GM18502 (cell line): ENCODE measurements around the gene MRPL49.

Experiments used
- ATAC-seq: cut with Tn5 transposase; IDR thresholded peaks from one replicate; pipeline ENCODE4 v1.9.1; 2021; ENCODE audit warnings: mild to moderate bottlenecking; ENCODE audit not compliant: unreplicated experiment, poor library complexity

MRPL49 gene

DNA sequence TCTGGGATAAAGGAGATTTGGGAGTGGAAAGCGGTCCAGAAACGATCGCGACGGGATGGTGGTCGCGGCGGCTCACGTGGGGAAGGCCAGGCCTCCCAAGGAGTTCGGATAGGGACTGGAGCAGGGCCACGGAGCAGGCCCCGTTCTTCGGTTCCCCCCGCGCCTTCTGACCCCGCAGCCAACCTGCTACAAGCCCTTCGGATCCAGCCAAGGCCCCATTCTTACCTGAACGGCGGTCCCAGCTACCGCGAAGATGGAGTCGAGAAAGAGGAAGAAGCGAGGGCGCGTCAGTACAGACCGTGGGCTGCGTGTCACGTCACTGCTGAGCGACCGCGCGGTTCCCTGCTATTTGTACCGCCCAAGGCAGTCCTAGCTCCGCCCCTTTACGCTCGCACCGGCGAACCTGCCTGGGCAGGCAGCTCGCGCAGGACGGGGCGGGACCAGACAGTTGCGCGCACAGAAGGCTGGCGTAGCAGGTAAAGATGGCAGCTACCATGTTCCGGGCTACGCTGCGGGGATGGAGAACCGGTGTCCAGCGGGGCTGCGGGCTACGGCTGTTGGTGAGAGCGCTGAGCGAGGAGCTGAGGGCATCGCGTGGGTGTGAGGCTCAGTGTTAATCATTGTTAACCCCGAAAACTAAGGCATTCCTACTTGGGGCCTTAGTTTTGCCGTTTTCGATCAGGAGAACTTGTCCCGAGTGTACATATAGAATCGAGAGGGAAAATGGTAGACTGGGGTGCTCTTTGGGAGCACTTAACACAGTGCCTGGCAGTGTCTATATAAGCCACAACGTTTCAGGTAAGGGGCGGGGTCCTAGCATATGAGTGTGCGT is at the start of gene MRPL49, which contains the start of gene FAU:
Gene MRPL49, plus strand, starts transcription at position 457 of the 832 bp plus-strand sequence. Its CDS starts 26 bp downstream, at position 483.
Gene FAU, minus strand, starts transcription at position 270 of the 832 bp plus-strand sequence. CDS start 321 bp downstream, outside the sequence.
- peak; percentile 73 for ATAC-seq

DNA sequence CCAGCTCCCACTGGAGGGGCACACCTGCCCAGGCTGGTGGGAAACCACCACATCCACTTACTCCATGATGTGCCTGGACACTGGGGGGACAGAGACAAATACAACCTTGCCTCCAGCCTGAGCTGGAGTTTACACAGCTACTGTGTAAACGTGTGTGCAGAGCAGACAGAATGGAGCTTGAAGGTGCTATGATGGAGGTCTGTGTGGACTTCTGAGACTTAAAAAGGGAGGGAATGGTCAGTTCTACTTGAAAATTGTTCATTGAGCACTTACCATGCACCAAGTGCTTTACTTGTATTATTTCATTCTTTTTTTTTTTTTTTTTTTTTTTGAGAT is 49.5 kb upstream of the MRPL49 start:
- no peak for ATAC-seq

DNA sequence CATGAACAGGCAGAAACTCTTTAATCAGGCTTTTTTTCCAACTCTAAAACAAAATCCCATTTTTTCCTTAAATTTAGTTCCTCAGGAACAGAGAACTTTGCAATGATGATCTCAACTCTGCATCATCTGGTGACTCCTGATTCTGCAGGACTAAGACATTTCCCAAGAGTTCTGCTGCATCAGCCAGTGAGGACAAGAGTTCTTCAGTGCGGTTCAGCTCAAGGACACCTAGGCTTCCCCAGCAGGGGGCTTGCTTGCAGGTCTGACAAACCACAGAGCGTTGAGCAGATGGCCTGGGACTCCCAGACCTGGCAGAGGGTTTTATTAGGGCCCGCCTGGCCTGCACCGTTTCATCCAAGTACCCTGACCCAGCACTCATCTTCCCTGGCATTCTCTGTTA is 44.7 kb upstream of the MRPL49 start:
- ATAC-seq: no peak

DNA sequence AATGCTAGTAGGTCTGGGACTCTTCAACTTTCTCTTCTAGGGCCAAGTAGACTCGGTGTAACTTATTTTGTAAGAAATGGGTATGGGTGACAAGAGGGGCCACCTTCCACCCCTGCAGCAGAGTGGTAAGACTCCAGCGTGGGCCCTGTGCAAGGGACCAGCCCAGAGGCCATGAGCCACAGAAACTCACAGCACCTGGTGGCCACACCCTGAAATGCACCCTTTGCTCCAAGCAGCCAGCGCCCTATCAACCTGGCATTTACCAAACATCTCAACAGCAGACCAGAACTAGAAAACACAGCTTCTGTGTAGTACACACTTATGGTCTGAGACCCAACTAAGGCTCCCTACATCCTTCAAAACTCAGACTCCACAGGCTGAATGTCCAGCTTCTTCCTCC is 44.0 kb upstream of the MRPL49 start:
- no peak for ATAC-seq

DNA sequence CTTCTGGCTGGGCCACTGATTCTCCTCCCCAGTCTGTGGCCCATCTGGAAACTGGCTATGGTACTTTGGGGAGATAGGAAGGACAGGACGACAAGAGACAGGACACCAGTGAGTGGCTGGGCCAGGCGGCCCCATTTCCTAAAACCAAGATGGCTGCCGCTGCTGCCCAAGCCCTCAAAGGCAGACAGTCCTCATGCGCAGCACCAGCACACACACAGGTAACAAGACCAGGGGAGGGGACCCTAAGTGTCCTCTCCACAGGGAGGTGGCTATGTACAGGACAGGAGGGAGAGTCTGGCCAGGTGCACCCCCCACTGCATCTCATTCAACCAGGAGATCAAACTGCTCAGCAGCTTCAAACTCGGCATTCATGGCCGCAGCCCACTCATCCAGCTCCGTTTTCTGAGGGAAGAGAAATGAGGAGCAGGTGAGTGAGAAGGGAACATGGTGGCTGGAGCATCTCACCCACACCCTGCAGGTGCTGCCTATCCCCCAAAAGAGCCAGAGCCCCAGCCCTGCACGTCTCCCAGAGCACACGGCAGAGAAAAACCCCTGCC is 43.3 kb upstream of the MRPL49 start:
- no peak for ATAC-seq

DNA sequence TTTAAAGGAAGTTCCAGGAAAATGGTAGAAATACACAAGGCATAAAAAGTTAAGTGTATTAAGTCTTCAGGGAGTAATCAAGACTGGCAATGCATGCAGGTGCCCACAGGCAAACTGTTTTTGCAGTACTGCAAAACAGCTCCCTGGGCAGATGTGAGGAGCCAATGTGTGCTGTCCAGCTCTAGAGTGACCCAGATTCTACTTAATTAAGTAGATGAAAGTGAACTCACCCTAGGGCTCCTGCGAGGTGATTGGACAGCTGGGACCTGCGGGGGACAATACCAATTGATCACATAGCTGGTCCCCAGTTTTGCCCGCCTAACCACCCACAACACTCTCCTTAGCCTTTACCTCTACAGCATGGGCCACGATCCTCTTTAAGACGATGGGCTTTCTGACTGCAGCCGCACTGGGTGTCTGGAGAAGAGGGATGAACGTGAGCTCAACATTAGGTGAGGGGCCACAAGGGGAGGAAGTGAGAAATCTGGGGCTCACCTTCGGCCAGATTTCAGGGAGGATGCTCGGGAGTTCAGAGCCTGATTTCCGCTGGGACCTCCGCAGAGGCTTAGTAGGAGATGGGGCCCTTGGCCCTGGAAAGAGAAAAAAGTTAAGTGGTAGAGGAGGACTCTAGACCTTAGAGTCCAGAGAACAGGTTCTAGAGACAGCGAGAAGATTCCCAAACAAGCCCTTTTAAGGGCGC is 38.8 kb upstream of the MRPL49 start:
- ATAC-seq: peak; percentile 3

DNA sequence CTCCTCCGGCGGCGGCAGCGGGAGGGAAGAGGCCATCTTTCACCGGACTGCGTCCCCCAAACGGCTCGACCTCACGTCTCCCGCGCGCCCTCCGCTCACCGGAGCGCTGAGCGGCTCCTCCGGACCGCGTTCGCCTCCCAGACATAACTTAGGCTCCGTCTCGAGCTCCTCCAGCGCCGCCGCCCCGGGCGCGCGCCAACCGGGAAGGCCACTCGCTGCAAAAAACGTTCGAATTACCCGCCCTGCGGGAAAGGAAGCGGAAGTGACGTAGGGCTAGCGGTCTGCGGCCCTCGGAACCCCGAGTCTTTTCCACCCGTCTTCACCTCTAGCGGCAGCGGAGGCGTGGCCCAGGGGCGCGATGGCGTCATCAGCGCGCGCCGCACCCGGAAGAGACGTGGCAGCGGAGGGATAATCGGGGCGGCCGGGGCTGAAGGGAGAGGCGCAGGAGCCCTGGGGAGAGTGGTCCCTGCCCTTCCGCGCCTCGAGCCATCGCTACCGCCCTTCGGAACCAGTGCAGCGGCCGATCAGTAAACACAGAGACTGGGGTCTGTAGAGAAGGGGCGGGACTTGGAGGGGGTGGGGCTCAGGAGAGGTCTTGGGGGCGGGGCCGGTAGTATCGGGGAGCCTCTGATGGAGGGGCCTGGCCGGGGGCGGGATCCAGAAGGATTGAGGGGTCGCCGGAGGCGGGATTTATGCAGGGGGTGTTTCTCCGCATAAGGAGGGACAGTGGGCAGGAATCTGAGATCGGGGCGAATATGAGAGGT is 38.1 kb upstream of the MRPL49 start, which contains the start of the genes CDCA5 and ZFPL1:
Gene CDCA5, minus strand, starts transcription at position 207 of the 764 bp plus-strand sequence. Its CDS starts 62 bp downstream, at position 145.
Gene ZFPL1, plus strand, starts transcription at position 389 of the 764 bp plus-strand sequence. CDS start 477 bp downstream, outside the sequence.
- peak; percentile 80 for ATAC-seq

DNA sequence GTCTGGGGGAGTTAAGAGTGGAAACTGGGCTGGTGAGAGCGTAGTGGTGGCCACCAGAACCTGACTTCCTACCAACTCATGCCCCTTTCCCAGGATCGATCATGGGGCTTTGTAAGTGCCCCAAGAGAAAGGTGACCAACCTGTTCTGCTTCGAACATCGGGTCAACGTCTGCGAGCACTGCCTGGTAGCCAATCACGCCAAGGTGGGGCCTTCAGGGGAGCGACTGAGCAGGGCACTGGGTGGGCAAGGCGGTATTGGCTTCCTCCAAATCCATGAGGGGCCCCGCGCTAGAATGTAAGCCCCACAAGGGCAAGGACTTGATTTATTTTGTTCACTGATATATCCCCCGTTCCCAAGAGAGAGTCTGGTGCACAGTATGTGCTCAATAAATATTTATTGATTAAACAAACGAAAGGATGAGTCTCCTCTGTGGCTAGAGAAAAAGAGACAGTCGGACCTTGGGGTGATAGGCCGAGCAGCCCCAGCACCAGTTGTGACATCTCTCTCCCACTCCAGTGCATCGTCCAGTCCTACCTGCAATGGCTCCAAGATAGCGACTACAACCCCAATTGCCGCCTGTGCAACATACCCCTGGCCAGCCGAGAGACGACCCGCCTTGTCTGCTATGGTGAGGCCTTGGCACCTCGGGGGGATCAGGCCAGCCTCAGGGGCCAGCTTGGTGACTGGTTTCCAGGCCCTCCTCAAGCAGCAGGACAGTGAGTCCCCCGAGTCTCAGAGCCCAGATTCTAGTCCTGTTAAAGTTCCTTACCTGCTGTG is 37.3 kb upstream of the MRPL49 start:
- peak; percentile 20 for ATAC-seq

DNA sequence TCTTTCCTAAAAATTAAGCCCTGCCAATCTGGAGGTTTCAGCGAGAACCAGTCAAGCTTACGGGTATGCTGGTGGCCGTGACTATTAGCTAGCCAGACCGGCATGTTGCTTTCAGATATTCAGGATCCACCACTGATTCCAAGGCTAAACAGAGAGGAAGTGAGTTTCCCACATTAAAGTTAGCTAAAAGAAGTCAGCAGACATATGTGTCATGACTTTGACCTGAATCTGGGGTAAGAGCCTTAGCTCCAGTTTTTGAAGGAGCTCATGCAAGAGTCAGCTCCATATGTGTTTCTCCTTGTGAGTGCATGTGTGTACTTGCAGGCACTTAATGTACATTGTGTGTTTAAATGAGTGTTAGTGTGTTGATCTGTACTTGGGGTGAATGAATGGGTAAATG is 36.7 kb upstream of the MRPL49 start:
- ATAC-seq: no peak

DNA sequence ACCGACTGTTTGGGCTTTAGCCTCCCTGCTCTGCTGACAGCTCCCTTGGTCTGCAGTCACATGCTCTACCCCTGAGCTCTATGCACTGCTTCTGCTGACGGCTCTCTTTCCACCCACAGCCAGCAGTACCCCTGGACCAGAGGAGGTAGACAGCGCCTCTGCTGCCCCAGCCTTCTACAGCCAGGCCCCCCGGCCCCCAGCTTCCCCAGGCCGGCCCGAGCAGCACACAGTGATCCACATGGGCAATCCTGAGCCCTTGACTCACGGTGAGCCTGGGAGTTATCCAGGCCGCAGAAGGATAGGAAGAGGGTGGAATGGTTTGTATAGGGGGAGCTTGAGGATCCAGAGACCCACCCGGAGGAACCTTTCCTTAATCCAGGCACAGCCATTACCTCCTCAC is 35.3 kb upstream of the MRPL49 start:
- ATAC-seq: no peak

DNA sequence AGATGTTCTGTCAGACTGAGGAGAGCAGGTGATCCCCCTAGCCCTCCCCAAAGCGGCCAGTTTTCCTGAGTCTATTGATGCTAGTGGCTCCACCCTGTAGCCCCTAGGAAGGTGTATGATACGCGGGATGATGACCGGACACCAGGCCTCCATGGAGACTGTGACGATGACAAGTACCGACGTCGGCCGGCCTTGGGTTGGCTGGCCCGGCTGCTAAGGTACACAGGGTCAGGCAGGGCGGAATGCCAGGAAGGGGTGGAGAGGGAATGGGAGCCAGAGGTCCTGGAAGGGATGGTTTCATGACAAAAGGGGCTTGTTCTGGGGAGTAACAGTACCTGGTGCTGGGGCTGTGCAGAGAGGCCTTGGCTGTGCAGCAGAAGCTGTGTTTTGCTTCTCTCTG is 34.9 kb upstream of the MRPL49 start:
- ATAC-seq: no peak

DNA sequence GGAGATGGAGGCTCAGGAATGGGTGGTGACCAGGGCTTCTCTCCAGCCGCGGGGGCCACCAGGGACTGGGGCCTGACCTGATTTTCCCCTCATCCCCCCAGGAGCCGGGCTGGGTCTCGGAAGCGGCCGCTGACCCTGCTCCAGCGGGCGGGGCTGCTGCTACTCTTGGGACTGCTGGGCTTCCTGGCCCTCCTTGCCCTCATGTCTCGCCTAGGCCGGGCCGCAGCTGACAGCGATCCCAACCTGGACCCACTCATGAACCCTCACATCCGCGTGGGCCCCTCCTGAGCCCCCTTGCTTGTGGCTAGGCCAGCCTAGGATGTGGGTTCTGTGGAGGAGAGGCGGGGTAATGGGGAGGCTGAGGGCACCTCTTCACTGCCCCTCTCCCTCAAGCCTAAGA is 34.3 kb upstream of the MRPL49 start:
- no peak for ATAC-seq

DNA sequence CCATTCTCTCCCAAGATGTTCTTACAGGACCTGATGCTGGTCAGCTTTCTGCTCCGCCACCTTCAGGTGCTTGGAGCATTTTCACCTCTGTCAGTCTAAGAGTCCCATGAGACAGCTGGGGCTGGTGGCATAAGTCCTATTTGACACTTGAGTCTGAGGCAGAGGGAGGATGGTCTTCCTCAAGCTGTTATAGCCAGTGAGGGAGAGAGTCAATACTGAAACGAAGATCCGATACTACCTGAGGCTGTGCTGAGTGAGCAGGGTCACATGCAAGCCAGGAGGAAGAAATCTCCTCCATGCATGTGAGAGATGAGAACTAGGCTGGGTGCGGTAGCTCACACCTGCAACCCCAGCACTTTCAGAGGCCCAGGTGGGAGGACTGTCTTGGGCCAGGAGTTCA is 32.5 kb upstream of the MRPL49 start:
- ATAC-seq: no peak

DNA sequence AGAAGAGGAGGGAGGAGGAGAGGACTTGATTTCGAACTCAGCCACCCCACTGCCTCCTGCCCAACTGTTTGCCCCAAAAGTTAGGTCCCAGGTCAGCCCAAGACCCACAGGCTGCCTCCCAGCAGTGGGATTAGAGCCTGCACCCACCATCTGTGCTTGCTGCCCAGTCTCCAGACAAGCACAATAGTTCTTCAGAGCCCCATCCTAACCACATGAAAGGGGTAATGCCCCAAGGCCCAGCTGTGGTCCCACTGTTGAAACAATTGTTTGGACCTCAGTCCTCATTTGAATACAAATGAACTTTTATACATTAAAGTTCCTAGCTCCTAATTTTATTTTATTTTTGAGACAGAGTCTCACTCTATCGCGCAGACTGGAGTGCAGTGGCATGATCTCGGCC is 31.5 kb upstream of the MRPL49 start:
- no peak for ATAC-seq

DNA sequence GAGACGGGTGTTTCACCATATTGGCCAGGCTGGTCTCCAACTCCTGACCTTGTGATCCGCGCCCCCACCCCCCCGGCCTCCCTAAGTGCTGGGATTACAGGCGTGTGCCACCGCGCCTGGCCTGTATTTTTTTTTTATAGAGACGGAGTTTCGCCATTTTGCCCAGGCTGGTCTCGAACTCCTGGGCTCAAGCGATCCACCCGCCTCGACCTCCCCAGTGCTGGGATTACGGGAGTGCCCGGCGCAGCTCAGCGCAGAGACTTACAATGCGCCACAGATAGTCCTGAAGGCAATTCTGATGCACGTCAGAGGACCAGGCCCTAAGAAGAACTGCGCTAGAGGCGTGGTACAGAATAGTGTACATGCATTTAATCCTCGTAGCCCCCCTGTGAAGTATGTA is 26.7 kb upstream of the MRPL49 start:
- ATAC-seq: no peak

DNA sequence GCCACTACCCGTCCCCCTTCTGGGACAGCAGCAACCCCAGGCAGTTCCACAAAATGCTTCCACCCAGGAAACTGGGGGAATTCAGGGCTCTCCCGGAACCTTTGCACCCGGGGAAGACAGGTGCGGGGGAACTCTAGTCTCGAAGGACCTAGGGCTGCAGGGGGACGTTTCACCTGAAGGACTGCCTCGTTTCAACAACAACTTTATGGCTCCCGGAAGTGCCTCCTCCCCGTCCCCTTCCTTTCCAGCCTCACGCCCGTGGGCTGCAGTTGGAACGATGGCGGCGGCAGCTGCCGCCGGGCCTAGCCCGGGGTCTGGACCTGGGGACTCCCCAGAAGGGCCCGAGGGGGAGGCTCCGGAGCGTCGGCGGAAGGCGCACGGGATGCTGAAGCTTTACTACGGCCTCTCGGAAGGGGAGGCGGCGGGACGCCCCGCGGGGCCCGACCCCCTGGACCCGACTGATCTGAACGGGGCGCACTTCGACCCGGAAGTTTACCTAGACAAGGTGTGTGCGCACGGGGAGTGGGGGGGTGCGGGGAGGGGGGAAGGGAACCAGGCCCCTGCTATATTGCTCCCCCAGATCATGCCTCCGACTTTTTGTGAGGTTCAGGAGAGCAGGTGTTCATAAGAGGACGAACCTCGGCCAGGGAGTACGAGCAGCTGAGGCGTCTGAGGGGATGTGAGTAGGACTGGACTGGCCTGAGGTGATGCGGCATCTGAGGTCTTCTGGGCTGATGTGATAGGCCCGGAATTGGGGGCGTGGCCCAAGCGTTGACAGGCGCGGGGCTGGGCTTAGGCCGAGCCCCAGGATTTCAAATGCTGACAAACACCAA is 25.9 kb upstream of the MRPL49 start, which contains the start of gene VPS51:
Gene VPS51, plus strand, starts transcription at position 241 of the 833 bp plus-strand sequence. Its CDS starts 37 bp downstream, at position 278.
- ATAC-seq: peak; percentile 78

DNA sequence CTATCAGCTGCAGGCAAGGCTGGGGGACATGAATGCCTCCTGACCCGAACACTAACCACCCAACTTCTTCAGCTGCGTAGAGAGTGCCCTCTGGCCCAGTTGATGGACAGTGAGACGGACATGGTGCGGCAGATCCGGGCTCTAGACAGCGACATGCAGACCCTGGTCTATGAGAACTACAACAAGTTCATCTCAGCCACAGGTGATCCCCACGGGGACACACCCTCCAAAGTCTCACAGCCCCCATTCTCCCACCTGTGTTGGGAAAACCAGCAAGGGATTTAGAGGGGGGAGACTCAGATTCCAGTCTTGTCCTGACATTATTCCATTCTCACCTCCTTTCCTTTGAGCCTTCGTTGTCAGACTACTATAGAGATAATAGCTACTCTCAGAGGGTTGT is 25.2 kb upstream of the MRPL49 start:
- no peak for ATAC-seq

DNA sequence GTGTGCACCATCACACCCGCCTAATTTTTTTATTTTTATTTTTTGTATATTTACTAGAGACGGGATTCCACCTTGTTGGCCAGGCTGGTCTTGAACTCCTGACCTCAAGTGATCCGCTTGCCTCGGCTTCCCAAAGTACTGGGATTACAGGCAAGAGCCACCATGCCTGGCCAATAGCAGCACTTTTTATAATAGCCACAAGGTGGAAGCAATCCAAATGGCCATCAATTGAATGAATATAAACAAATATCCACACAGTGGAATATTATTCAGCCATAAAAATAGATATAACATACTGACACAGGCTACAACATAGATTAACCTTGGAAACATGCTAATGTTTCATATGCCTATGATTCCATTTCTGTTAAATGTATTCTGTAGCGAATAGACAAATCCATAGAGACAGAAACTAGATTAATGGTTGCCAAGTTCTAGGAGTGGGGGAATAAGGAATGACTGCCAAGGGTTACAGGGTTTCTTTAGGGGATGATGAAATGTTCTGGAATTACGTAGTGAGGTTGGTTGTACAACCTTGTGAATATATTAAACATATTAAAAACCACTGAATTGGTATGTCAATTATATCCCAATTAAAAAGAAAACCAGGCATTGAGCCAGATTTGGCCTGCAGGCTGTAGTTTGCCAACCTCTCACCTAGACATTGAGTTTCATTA is 21.3 kb upstream of the MRPL49 start:
- no peak for ATAC-seq
